ENCODE data around the gene PDC.

DNA sequence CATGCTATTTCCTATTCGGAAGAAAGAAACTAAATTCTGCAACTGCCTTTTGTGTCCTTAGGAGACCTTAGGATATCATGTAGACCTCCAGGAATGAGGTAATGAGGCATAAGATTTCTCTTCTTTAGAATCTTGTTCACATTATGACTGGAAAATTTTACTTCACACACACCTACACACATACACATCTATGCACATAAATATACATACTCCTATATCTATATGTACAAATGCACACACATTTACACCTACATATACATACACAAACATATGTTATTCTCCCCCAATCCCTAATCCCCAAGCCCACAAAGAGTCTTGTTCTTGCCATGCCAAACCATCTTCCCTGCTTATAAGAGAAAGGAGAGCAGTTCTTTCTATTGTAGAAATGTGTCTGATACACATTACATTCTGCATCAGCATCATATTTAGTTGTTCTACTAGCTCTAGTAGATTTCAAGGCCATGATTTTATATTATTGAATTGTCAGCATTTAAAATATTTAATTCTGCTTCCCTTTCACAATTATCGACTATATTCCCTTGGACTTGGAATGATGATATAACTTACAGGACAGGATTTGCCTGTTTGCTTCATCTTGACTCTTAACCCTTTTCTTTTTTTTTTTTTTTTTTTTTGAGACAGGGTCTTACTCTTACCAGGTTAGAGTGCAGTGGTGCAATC lies 35.4 kb upstream of the PDC start:
- TF ChIP-seq, protein P1, sequence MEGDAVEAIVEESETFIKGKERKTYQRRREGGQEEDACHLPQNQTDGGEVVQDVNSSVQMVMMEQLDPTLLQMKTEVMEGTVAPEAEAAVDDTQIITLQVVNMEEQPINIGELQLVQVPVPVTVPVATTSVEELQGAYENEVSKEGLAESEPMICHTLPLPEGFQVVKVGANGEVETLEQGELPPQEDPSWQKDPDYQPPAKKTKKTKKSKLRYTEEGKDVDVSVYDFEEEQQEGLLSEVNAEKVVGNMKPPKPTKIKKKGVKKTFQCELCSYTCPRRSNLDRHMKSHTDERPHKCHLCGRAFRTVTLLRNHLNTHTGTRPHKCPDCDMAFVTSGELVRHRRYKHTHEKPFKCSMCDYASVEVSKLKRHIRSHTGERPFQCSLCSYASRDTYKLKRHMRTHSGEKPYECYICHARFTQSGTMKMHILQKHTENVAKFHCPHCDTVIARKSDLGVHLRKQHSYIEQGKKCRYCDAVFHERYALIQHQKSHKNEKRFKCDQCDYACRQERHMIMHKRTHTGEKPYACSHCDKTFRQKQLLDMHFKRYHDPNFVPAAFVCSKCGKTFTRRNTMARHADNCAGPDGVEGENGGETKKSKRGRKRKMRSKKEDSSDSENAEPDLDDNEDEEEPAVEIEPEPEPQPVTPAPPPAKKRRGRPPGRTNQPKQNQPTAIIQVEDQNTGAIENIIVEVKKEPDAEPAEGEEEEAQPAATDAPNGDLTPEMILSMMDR (IDR thresholded peaks at IDR 0.05) = no peak
- no peak for TF ChIP-seq POLR2A (IDR thresholded peaks at IDR 0.05)

Measured in vagina (tissue), 2 donors.